ENCODE data around the gene EEFSEC. TPM values are rescaled to one million over a fixed set of nuclear protein-coding genes. Genes with fewer than 3 reads are reported as not detected.

Gene EEFSEC
- total and polyA plus RNA-seq, 2 experiments from 2014 or later, result 4.9 to 18.7 TPM

- Histone ChIP-seq H2AFZ (no peak overlapping the region), H3K4me1 (ENCODE audit: insufficient read depth) (0 out of 2 replicates have a peak, but pooled peaks cover 3% of the 10 kb centered on the region), H4K20me1 (ENCODE audit: insufficient read depth) (no peaks in the 10 kb centered on the region), H3K4me3 (no peak overlapping the region), H3K79me2 (ENCODE audit: insufficient read depth) (peaks cover 15% of the 10 kb centered on the region), H3K27me3 (replicated peaks; ENCODE audit: insufficient read depth) (no peaks in the 10 kb centered on the region), H3K9me2 (ENCODE audit: insufficient read depth) (no peaks in the 10 kb centered on the region), H3K9ac (no peak overlapping the region), H3K36me3 (ENCODE audit: low read depth) (no peaks in the 10 kb centered on the region), H3K9me3 (ENCODE audit: low read depth) (no peaks in the 10 kb centered on the region), H3K4me2 (ENCODE audit: unreplicated experiment) (no peak overlapping the region), H3K27ac (no peak overlapping the region), H3F3A (ENCODE audit: insufficient read depth) (no peaks in the 10 kb centered on the region)
- no peak for TF ChIP-seq EZH2phosphoT487 (IDR thresholded peaks at IDR 0.05; ENCODE audit: insufficient read depth, low read depth)
- no peak for TF ChIP-seq EZH2 (IDR thresholded peaks at IDR 0.05; ENCODE audit: insufficient read depth, poor library complexity, severe bottlenecking)
- in situ Hi-C loops (cut with MboI), result no loop called here
- WGBS, 2 experiments (ENCODE audit: low coverage in 1 of 2, low lambda C conversion rate in 2 of 2, missing lambda C conversion rate in 2 of 2), result 94 to 100% methylated on average over 1 of the region's 1 CpG
- no peak for DNase-seq
Measured at GRCh38 chr3:128187495-128187894, 34.2 kb downstream of the EEFSEC start.

- no peaks in the 10 kb centered on the region for H3K27me3 ChIP-seq (replicated peaks; ENCODE audit: insufficient read depth)
- peaks cover 15% of the 10 kb centered on the region for H3K79me2 ChIP-seq (ENCODE audit: insufficient read depth)
- no peak overlapping the region for H3K4me2 ChIP-seq (ENCODE audit: unreplicated experiment)
- H3K4me3 ChIP-seq, result no peak overlapping the region
- H3K27ac ChIP-seq, result no peak overlapping the region
- no peaks in the 10 kb centered on the region for H3K9me2 ChIP-seq (ENCODE audit: insufficient read depth)
- H3K36me3 ChIP-seq (ENCODE audit: low read depth), result no peaks in the 10 kb centered on the region
- no peak overlapping the region for H3K9ac ChIP-seq
- H3K9me3 ChIP-seq (ENCODE audit: low read depth), result no peaks in the 10 kb centered on the region
- TF ChIP-seq EZH2phosphoT487 (IDR thresholded peaks at IDR 0.05; ENCODE audit: insufficient read depth, low read depth), result no peak
- no peak for TF ChIP-seq EZH2 (IDR thresholded peaks at IDR 0.05; ENCODE audit: insufficient read depth, poor library complexity, severe bottlenecking)
- in situ Hi-C loops (cut with MboI), result no loop called here
- WGBS, 2 experiments (ENCODE audit: low coverage in 1 of 2, low lambda C conversion rate in 2 of 2, missing lambda C conversion rate in 2 of 2), result 87 to 91% methylated on average over 4 of the region's 4 CpGs
- H3F3A ChIP-seq (ENCODE audit: insufficient read depth), result no peaks in the 10 kb centered on the region
- no peak overlapping the region for H2AFZ ChIP-seq
- no peaks in the 10 kb centered on the region for H4K20me1 ChIP-seq (ENCODE audit: insufficient read depth)
- no peak for DNase-seq
- H3K4me1 ChIP-seq (ENCODE audit: insufficient read depth), result 0 out of 2 replicates have a peak, but pooled peaks cover 3% of the 10 kb centered on the region
Measured at GRCh38 chr3:128188326-128188725, 35.0 kb downstream of the EEFSEC start.

GRCh38 chr3:128188956-128189355 lies 35.7 kb downstream of the EEFSEC start:
- Histone ChIP-seq H3K27me3 (replicated peaks; ENCODE audit: insufficient read depth) (no peaks in the 10 kb centered on the region), H3K9me2 (ENCODE audit: insufficient read depth) (no peaks in the 10 kb centered on the region), H3K9me3 (ENCODE audit: low read depth) (no peaks in the 10 kb centered on the region), H4K20me1 (ENCODE audit: insufficient read depth) (no peaks in the 10 kb centered on the region), H3F3A (ENCODE audit: insufficient read depth) (no peaks in the 10 kb centered on the region), H3K9ac (no peak overlapping the region), H2AFZ (no peak overlapping the region), H3K36me3 (ENCODE audit: low read depth) (no peaks in the 10 kb centered on the region), H3K27ac (no peak overlapping the region), H3K4me1 (ENCODE audit: insufficient read depth) (0 out of 2 replicates have a peak, but pooled peaks cover 3% of the 10 kb centered on the region), H3K4me2 (ENCODE audit: unreplicated experiment) (no peak overlapping the region), H3K4me3 (no peak overlapping the region), H3K79me2 (ENCODE audit: insufficient read depth) (peaks cover 15% of the 10 kb centered on the region)
- WGBS, 2 experiments (ENCODE audit: low coverage in 1 of 2, low lambda C conversion rate in 2 of 2, missing lambda C conversion rate in 2 of 2), result 81 to 84% methylated on average over 4 of the region's 4 CpGs
- in situ Hi-C loops (cut with MboI), result no loop called here
- TF ChIP-seq EZH2phosphoT487 (IDR thresholded peaks at IDR 0.05; ENCODE audit: insufficient read depth, low read depth), result no peak
- TF ChIP-seq EZH2 (IDR thresholded peaks at IDR 0.05; ENCODE audit: insufficient read depth, poor library complexity, severe bottlenecking), result no peak
- DNase-seq, result peak; percentile 27

- Histone ChIP-seq H3K4me3 (no peak overlapping the region), H2AFZ (no peak overlapping the region), H4K20me1 (ENCODE audit: insufficient read depth) (no peaks in the 10 kb centered on the region), H3K36me3 (ENCODE audit: low read depth) (no peaks in the 10 kb centered on the region), H3K9ac (no peak overlapping the region), H3F3A (ENCODE audit: insufficient read depth) (no peaks in the 10 kb centered on the region), H3K9me2 (ENCODE audit: insufficient read depth) (no peaks in the 10 kb centered on the region), H3K79me2 (ENCODE audit: insufficient read depth) (peaks cover 6% of the 10 kb centered on the region), H3K9me3 (ENCODE audit: low read depth) (no peaks in the 10 kb centered on the region), H3K4me1 (ENCODE audit: insufficient read depth) (0 out of 2 replicates have a peak, but pooled peaks cover 3% of the 10 kb centered on the region), H3K4me2 (ENCODE audit: unreplicated experiment) (no peak overlapping the region), H3K27me3 (replicated peaks; ENCODE audit: insufficient read depth) (no peaks in the 10 kb centered on the region), H3K27ac (no peak overlapping the region)
- in situ Hi-C loops (cut with MboI), result no loop called here
- TF ChIP-seq EZH2phosphoT487 (IDR thresholded peaks at IDR 0.05; ENCODE audit: insufficient read depth, low read depth) (no peak), EZH2 (IDR thresholded peaks at IDR 0.05; ENCODE audit: insufficient read depth, poor library complexity, severe bottlenecking) (no peak)
- 94 to 97% methylated on average over 1 of the region's 1 CpG for WGBS, 2 experiments (ENCODE audit: low coverage in 1 of 2, low lambda C conversion rate in 2 of 2, missing lambda C conversion rate in 2 of 2)
- peak; percentile 26 for DNase-seq
Measured at GRCh38 chr3:128190501-128190900, 37.2 kb downstream of the EEFSEC start.

- in situ Hi-C loops (cut with MboI), result no loop called here
- WGBS, 2 experiments (ENCODE audit: low coverage in 1 of 2, low lambda C conversion rate in 2 of 2, missing lambda C conversion rate in 2 of 2), result 81 to 91% methylated on average over 7 of the region's 7 CpGs
- TF ChIP-seq EZH2 (IDR thresholded peaks at IDR 0.05; ENCODE audit: insufficient read depth, poor library complexity, severe bottlenecking) (no peak), EZH2phosphoT487 (IDR thresholded peaks at IDR 0.05; ENCODE audit: insufficient read depth, low read depth) (no peak)
Measured at GRCh38 chr3:128192131-128192530, 38.9 kb downstream of the EEFSEC start.

More at GRCh38 chr3:128192131-128192530, 38.9 kb downstream of the EEFSEC start:
- Histone ChIP-seq H3K9me2 (ENCODE audit: insufficient read depth) (no peaks in the 10 kb centered on the region), H3K9me3 (ENCODE audit: low read depth) (no peaks in the 10 kb centered on the region), H3K79me2 (ENCODE audit: insufficient read depth) (no peaks in the 10 kb centered on the region), H2AFZ (no peak overlapping the region), H3K9ac (no peak overlapping the region), H3K27ac (no peak overlapping the region), H3K27me3 (replicated peaks; ENCODE audit: insufficient read depth) (no peaks in the 10 kb centered on the region), H3K36me3 (ENCODE audit: low read depth) (no peaks in the 10 kb centered on the region), H4K20me1 (ENCODE audit: insufficient read depth) (no peaks in the 10 kb centered on the region), H3K4me3 (no peak overlapping the region), H3K4me1 (ENCODE audit: insufficient read depth) (0 out of 2 replicates have a peak, but pooled peaks cover 3% of the 10 kb centered on the region), H3K4me2 (ENCODE audit: unreplicated experiment) (no peak overlapping the region), H3F3A (ENCODE audit: insufficient read depth) (no peaks in the 10 kb centered on the region)
- no peak for DNase-seq

All from GM23248 (cell line).